ENCODE results near the gene SLC9C1. TPM values are rescaled to one million over a fixed set of nuclear protein-coding genes. Genes with fewer than 3 reads are reported as not detected.

SLC9C1 gene
- total and polyA plus RNA-seq, 9 donors = 0.07 to 0.35 (median 0.15) TPM; not detected in 4

- H3K9me3 ChIP-seq = no peaks in the 10 kb centered on the region
- WGBS, 3 donors = 87 to 94% (median 92%) methylated on average over 2 of the region's 2 CpGs
Measured at GRCh38 chr3:112314649-112315048, 20.6 kb upstream of the SLC9C1 start.

DNA sequence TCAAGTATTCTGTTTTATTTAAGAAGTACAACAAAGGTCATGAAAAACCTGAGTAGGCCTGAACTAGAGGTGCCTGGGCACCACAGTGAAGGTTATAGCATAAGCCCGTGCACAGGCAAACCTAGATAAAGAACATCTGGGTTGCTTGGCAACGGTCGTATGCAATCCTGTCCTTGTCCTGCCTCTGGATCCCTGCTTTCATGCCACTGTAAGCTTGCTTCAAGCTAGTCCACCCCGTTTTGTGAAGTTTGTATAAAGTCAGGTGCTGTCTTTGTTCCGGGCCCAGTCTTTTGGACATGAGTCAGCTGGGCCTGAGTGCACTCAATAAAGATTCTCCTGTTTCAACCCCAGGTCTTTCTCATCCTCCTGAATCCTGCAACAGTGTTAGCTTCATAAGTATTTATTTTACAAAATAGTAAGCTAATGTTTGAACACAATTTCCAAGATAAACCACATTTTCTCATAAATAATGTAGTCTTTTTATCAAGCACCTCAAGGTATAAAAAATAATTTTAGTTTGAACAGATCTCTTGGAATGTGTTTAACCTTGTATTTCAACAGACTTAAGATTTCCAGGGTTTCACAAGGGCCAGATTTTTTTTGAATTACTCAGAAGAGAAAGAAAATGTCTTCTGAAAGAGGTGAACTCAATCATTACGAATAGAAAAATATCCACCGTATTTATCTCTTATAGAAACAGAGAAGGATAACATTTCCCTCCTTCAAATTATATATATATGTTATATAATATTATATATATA is 14.3 kb upstream of the SLC9C1 start:
- no peaks in the 10 kb centered on the region for H3K27me3 ChIP-seq
- 29 to 36% (median 30%) methylated on average over 7 of the region's 7 CpGs for WGBS, 3 donors
- DNase-seq = peak in 1 of 5 donors; percentile 46
- TF ChIP-seq EP300 (IDR thresholded peaks at IDR 0.05) (no peak), POLR2A (IDR thresholded peaks at IDR 0.05) (no peak), CTCF (IDR thresholded peaks at IDR 0.05) (no peak)
- intact Hi-C loops (cut with DNase I) = loop anchor here in 1 of 4 donors (10.0 kb wide), 1 partner anchor 216 kb away; no protein-coding TSS in a partner anchor
- H3K4me1 ChIP-seq (ENCODE audit: insufficient read depth) = no peaks in the 10 kb centered on the region
- H3K36me3 ChIP-seq = no peaks in the 10 kb centered on the region
- H3K27ac ChIP-seq = no peak overlapping the region
- no peaks in the 10 kb centered on the region for H3K9me3 ChIP-seq
- H3K4me3 ChIP-seq = no peak overlapping the region

More at GRCh38 chr3:112314649-112315048, 20.6 kb upstream of the SLC9C1 start:
- intact Hi-C loops (cut with DNase I) = no loop called here
- Histone ChIP-seq H3K4me1 (ENCODE audit: insufficient read depth) (no peaks in the 10 kb centered on the region), H3K4me3 (no peak overlapping the region), H3K36me3 (no peaks in the 10 kb centered on the region), H3K27me3 (no peaks in the 10 kb centered on the region), H3K27ac (no peak overlapping the region)
- no peak for DNase-seq
- TF ChIP-seq EP300 (IDR thresholded peaks at IDR 0.05) = no peak
- no peak for TF ChIP-seq CTCF (IDR thresholded peaks at IDR 0.05)
- no peak for TF ChIP-seq POLR2A (IDR thresholded peaks at IDR 0.05)

GRCh38 chr3:112307557-112307956 is 13.5 kb upstream of the SLC9C1 start:
- no peak for DNase-seq
- Histone ChIP-seq H3K36me3 (no peaks in the 10 kb centered on the region), H3K27me3 (no peaks in the 10 kb centered on the region), H3K9me3 (no peaks in the 10 kb centered on the region), H3K4me3 (no peak overlapping the region), H3K27ac (no peak overlapping the region), H3K4me1 (ENCODE audit: insufficient read depth) (no peaks in the 10 kb centered on the region)
- intact Hi-C loops (cut with DNase I) = loop anchor here in 1 of 4 donors (10.0 kb wide), 1 partner anchor 217 kb away; no protein-coding TSS in a partner anchor
- WGBS, 3 donors = 51 to 69% (median 57%) methylated on average over 4 of the region's 4 CpGs
- TF ChIP-seq CTCF (IDR thresholded peaks at IDR 0.05) (no peak), POLR2A (IDR thresholded peaks at IDR 0.05) (no peak), EP300 (IDR thresholded peaks at IDR 0.05) (no peak)

DNA sequence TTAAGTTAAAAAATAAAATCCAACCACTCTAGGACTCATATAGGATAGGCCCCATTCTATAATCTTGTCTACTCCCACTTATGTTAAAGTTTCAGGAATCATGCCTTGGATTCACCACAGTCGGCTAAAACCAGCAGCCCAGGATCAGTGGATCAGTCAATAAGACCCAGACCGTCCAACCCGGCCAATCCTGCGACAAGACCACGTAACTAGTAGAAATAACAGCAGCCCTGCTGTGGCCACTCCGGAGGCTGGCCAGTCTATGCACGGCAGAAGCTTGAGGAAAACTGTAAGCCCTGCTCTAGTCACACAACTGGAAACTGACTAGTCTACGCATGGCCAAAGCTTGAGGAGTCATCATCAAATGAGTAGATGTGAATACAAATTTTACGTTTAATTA is 12.8 kb upstream of the SLC9C1 start:
- Histone ChIP-seq H3K27me3 (no peaks in the 10 kb centered on the region), H3K4me3 (no peak overlapping the region), H3K9me3 (no peaks in the 10 kb centered on the region), H3K27ac (no peak overlapping the region), H3K36me3 (no peaks in the 10 kb centered on the region), H3K4me1 (ENCODE audit: insufficient read depth) (no peaks in the 10 kb centered on the region)
- no peak for DNase-seq
- TF ChIP-seq POLR2A (IDR thresholded peaks at IDR 0.05) = no peak
- TF ChIP-seq EP300 (IDR thresholded peaks at IDR 0.05) = no peak
- TF ChIP-seq CTCF (IDR thresholded peaks at IDR 0.05) = no peak
- 85 to 90% (median 86%) methylated on average over 9 of the region's 9 CpGs for WGBS, 3 donors
- intact Hi-C loops (cut with DNase I) = loop anchor here in 1 of 4 donors (10.0 kb wide), 1 partner anchor 218 kb away; no protein-coding TSS in a partner anchor
